ENCODE measurements around the gene RNF11.

RNF11 gene

DNA sequence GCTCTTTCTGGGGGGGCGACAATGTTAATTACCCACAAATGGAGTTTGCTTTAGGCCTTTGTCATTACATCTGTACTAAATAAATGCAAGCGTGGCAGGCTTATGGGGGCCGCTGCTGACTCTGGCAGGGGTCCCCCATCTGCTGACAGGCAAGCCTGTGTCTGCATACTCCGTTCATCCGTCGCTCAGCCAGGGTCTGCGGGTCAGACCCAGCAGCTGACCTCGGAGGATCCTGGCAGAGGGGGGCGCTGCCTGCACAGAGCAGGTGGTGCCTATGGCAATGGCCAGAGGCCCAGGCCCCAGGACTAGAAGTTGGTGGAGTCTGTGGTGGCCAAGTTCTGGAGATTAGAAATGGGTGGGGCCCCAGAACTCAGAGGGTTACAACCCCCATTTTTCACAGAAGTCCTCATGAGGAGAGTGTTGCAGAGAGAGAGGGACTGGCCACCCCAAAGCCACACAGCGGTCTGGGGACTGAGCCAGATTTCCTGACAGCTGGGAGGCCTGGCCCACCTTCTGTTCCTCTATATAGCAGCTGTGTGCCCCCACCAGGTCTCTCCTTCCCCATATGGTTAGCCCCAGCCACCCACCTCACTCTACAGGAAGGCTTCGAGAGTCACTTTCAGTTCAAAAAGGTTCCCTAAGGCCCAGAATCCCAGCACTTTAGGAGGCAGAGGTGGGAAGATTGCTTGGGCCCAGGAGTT lies 63.3 kb downstream of the RNF11 start:
- no peak for DNase-seq

DNA sequence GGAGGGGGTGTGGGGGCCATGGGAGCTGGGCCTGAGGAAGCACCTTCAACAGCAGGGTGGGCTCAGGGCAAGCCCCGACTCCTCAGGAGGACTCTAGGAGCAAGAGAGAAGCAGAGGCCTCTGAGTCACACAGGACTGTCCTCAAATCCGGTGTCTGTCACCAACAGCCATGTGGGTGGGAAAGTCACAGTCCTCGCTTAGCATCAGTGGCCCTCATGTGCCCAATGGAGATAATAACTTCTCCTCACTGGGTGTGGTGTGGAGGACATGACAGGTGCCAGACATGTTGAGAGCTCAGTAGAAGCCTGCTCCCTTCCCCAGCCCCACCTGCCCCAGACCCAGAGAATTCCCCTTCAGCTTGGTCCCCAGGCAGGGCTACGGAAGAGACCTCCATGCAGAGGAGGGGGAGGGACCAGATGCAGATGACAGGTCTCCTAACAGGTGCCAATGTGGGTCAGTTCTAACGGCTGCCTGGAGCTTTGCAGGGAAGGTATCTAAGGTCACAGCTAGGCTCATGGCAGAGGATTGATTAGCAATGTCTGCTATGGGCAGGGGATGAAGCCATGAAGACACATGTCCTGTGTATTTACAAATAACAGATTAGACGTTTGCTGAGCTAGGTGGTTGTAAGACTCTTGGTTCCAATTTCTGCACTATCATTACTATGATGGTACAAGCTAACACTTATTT lies 64.1 kb downstream of the RNF11 start:
- no peak for DNase-seq

DNA sequence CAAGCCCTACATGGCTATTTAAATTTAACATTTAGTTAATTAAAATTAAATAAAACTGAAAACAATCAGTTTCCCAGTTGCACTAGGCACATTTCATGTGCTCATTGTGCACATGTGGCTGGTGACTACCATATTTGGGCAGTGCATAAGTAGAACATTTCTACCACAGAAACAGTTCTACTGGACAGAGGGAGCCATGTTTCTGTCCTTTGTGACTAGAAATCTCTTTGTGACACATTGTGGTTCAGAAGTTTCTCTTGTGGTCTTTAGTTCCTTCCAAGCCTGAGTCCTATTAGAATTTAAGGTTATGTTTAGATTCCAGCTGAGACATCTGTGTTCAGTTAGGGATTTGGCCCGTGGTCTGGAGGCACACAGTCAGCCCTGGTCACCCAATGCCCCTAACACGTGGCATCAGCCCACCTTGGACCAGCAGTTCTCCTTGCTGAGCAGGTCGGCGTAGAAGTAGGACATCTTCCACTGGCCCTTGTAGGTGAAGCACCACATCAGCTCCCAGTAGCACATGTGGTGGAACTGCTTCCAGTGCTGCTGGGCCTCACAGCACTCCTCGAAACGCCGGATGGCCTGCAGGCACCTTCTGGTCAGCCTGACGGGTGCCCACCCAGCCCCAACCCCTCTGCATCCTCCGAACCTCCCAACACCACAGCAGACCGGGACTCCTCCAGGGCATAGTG lies 65.2 kb downstream of the RNF11 start:
- DNase-seq, result no peak

DNA sequence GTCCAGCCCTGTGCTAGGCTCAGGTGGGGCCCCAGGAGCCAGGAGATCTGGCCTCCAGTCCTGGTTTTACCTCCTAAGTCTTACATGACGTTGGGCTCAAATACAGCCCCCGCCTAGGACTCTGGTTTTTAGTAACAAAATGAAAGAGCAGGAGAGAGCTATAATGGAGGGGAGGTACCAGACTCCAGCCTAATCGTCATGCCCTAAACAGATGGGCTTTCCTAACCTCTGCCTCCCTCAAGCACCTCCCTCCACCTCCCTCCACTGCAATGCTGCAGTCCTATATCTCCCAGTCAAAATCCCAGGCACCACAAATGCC lies 65.7 kb downstream of the RNF11 start:
- DNase-seq, result no peak

DNA sequence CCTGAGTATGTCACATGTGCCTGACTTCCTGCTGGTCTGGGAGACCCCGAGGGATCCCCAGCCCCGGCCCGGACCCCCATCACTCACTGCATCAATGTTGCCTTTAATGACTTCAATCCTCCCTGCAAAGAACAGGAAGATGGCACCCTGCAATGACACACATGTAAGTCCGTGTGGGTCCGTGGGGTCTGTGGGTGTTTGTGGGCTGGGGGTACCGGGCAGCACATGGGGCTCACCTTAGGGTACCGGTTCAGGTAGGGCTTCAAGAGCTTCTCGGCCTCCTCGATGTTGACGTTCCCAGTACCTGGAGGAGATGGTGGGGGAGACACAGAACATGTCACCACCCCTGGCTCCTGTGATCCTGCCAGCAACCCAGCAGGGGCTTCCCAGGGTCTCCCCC lies 66.2 kb downstream of the RNF11 start:
- no peak for DNase-seq

DNA sequence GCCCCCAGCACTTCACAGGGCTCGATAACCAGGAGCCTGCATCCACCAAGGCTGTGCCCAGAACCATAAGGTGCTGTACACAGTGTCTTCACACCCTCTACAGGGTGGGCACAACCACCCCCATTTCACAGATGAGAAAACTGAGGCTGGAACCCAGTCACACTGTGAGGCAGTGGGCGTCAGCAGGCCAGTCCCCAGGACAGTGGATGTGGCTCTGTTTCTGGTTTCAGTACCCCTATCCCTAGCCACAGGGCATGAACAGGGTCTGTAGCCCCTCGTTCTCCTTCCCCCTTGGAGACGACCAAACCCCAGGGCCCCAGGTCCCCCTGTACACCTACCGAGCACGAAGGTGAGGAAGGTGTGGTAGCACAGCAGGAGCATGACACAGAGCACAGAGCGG lies 66.7 kb downstream of the RNF11 start:
- DNase-seq, result no peak

DNA sequence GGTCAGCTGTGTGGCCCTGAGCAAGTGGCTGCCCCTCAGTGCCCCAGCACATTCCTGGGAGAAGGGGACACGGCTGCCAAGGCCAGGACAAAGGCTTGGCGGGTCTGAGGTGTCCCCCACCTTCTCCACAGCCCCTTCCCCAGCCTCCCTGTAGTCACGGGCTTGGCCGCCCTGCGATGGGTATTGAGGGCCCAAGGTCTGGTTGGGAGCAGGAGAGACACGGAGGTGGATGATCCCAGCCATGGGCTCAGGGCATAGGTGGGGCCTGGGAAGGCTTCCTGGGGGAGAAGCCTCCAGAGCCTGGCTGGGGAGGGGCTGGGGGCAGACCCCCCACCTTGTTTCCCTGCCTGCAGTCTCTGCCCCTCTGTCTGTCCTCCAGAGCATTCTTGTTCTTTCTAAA lies 67.2 kb downstream of the RNF11 start:
- DNase-seq, result no peak

DNA sequence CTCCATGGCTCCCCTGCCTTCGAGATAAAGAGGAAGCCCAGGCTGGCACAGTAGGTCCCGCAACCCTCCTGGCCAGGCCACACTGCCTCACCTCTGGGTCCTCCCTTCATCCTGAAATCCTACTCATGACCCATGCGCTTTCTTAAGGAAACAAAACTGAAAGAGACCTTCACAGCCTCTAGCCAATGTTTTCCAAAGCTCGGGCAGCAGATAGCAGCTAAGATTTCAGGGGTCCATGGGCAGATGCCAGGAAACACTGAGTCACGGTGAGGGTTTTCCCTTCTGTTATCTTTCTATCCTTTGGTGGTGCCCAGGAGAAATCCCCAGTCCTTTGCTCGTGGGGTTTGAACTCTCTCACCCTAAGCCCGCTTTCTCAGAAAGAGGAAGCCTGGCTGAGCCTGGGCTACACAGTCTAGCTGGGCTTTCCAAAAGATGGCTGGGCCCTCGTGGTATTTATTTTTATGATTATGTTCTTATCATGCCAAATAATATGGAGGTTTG lies 67.7 kb downstream of the RNF11 start:
- DNase-seq, result no peak

DNA sequence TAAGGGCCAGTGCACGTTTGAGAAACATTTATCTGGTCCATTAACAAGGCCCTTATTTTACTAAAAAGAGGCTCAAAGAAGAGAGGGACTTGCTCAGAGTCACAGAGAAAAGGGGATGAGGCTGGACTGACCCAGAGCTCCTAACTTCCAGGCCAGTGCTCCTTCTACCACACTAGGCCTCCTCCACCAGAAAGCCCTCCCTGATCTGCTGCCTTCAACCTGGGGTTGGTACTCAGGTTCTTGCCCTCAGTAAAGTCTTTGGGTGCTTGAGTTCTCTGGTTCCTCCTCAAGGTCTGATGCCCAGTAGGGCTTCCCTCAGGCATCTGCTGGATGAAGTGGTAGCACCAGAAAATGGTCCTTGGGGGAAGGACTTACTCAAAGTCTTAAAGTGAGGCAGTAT lies 68.3 kb downstream of the RNF11 start:
- DNase-seq, result no peak

DNA sequence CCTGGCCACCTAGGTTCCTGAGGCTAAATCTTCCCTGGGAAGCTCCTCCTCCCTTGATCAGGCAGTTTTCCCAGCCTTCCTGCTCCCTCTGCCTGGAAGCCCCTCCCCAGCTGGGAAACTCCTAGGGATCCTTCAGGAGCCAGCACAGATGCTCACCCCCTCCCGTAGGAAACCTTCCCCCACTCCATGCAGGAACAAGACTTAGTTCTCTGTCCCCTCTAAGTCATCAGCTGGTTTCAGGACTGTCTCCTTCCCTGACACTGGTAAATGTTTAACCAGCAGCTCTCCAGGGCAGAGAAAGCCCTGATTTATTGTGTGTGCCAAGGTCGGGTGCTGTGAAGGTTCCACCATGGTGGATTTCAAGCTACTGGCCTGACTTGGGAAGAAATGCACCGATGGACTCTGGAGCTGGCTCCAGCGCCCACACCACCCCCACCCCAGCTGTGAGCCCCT lies 69.3 kb downstream of the RNF11 start:
- no peak for DNase-seq

DNA sequence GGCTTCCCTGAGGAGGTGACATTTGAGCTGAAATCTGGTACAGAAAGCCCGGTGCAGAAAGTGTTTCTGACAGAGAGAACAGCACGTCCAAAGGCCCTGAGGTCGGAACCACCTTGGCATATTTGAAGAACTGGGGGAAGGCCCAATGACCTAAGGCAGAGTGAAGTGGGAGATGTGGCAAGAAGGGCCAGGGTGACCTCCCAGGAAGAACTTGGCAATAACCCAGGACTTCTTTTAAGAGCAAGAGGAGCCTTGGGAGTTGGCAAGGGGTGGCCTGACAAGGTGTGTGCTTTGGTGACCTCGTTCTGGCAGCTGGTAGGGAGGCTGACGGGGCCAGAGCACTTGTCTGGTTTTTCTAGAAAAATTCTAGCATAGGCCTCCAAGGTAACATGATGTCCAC lies 70.9 kb downstream of the RNF11 start:
- no peak for DNase-seq

DNA sequence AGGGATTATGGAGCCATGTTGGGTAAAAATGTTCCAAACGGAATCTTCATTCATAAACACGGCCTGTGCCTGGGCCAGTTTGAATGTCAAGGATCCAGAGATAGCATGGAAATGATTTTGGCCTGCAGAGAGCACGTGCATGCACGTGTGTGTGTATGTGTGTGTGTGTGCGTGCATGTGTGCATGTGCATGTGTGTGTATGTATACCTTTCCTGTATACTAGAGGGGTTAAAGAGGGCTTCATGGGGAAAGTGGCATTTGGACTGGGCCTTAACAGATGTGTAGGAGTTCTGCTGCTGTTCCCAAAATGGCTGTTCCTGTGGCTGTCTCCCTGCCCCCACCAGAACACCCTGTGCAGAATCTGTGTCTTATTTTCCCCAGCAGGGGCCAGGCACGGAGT lies 72.6 kb downstream of the RNF11 start:
- DNase-seq, result no peak

DNA sequence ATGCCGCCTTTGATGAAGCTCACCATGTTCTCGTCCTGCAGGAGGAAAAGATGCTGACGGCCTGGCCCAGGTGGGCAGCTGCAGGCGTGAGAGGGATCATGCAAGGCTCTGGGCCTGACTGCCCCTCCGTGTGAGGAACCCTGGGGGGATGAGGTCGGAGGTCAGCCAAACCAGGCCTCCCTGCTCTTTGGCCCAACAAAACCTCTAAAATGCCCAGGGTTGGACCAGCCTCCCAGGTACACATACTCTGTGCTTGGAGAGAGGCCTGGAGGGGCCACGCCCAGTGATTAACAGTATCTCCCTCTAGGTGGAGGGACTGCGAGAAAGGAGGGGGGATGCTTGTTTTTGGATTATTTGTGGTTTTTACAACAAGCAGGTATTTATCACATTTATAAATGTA lies 73.2 kb downstream of the RNF11 start:
- DNase-seq, result no peak

DNA sequence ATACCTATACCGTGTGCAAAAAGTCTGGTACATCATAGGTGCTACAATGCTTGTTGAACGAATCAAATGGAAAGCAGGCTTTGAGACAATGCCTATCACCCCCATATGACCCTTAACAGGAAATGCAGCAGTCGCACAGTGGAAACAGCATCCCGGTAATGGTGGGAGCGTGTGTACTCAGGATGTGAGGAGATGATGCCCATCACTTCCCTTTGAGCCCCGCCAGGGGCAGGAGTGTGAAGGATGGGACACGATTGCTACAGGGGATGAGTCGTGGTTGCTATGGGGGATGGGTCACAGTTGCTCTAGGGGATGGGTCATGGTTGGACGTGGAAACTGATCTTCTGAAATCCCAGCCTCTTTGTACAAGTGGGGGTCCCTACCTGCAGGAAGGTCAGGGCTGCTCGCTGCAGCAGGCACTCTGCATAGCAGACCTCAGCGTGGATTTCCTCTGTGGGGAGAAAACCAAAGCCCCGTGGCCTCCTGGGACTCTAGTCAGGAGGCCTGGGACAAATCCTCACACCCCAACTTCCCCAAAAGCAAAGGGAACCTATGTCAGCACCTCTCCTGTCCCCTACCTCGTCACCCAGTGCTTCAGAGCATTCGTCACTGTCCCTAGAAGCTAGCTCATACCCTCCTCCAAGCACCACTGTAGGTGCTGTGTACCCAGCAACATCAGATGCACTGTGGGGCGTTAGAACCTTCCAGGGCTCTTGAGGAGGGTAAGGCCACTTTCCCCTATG lies 75.0 kb downstream of the RNF11 start:
- DNase-seq, result no peak

DNA sequence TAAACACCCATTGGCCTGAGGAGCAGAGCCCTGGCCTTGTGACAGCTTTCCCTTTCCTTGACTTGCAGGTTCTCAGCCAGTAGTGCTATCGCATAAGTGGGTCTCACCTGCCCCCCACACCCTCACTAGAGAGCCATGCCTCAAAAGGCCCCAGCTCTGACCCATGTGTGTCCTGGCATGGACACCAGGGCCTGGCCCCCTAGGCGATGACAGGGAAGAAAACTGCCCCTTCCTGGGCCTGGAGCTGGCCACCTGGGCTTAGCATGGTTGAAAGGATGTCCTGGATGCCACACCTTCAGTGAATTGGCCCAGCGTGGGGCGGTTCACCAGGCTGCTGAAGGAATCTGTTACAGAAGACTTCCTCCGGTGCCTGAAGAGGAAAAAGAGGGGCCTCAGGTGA lies 75.8 kb downstream of the RNF11 start:
- DNase-seq, result no peak

DNA sequence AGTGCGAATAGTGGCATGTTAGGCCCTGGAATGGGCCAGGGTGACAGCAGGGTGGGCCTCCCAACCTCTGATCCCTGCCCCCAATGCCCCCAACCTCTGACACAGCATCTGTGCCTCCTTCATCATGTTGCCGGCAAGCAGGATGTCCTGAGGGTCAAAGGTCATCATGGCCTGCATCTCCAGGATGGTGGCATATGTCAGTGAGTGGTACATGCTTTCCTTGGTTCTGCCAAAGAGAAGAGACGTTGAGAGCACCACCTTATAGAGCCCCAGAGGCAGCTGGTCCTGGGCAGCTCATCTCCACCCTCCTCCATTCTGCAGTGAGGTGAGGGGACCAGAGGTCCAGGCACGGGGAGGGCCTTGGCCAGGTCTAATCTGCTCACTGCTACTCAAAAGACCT lies 76.6 kb downstream of the RNF11 start:
- no peak for DNase-seq

DNA sequence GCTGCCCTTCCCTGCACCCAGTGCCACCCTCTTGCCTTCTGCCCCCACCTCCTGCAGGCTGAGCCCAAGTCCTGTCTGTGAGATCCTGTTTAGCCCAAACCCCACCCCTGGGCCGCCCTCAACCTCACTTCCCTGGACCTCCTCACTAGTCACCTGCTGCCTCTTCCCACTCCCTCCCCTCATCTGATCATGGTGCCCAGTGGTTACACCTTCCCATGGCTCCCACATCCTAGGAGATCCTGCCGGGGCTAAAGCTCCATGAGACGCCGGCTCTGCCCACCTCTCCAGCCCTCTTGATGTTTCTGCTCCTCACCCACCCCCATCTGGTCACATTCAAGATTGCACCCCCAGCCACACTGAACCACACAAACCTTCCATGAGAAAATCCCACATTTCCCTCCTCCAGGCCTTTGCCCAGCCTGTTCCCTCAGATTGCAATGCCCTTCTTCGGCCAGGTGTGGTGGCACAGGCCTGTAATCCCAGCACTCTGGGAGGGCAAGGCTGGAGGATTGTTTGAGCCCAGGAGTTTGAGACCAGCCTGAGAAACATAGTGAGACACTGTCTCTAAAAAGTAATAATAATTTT lies 77.3 kb downstream of the RNF11 start:
- DNase-seq, result no peak

DNA sequence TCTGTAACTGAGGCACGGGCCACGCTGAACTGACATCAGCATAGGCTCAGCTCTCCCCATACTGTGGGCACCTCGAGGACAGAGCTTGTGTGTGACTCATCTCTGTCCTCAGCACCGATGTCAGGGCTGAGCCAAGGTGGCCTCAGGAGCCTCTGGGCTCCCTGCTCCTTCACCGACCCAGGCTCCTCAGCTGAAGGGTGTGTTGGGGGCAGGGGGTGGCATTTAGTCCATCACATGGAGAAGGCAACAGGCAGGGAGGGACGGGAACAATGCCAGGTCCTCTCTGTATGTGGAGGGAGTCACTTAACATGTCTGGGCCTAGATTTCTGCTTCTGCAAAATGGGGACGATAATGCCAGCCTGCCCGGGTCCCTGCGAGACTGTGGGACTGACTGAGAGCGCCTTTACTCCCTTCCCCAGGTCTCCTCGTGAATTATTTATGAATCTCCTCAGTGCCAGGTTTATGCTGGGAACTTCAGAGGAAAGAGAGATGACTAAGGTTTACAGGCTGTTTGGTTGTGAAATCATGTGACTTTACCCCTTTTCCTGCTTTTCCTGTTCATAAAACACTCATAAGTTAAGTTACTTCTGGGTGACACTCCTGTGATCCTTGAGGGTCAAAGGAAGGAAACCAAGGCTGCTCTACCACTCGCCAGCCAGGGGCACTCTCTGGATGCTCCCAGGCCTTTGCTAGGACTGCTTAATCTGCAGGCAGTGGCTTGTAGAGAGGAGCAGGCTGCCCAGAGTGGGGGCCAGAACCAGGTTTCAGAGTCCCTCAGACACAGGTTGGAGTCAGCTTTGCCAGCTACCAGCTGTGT lies 78.1 kb downstream of the RNF11 start:
- DNase-seq, result no peak

DNA sequence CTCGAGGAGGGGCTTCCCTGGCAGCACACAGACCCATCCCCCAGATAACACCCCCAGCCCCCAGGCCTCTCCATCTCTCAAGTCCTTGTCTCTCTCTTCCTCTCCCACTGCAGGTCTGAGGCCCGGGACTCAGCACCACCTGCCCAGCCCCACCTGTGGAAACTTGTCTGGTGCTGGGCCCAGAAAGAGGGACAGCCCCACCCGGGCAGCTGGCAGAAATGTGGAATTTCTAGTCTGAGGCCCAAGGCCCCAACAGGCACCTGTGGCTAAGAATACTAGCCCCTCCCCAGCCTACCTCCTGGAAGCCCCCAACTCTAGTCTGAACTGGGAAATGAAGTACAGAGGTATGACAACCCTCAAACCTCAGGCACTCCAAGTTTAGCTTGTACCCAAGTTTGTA lies 78.9 kb downstream of the RNF11 start:
- no peak for DNase-seq

DNA sequence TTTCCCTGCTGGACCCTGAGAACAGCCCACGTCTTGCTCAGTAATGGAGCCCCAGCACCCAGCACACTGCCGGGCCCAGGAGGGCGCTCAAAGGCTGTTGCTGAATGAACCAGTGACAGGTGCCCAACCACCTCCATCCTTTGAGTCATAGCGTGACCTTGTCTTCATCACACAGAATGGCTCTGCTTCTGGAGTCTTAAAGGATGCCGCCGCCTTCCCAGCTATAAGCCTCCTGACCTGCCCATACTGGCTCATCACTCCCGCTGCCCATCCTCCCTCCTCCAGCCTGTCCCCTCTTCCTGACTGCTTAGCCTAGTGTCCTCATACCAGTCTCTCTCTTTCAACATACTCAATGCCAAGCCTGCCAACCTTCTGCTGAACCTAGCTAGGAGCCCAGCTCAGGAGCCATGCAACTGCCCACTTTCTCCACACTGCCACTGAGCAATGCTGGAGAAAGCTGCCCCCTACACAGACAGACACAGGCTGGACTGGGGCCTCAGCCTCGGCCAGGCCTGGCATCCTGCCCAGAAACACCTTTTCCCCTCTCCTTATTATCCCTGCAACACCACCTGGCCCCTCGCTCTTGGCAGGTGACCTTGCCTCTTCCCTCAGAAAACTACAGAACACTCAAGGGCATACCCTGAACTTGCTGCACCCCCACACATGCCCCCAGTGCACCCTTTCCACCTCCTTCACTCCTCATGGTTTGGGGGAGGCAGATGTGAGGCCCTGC lies 80.2 kb downstream of the RNF11 start:
- DNase-seq, result no peak

DNA sequence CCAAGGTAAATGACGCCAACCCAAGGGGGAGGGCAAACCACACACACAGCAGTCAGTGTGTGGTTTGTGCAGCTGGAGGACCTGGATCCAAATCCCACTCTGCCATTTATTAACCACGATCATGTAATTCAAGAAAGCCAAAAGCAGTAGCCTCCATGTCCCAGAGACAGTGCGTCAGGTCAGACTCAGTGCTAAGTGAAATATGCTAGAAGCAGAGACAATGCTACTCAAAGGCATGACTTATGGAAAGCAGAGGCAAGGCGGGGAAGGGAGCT lies 80.7 kb downstream of the RNF11 start:
- no peak for DNase-seq

DNA sequence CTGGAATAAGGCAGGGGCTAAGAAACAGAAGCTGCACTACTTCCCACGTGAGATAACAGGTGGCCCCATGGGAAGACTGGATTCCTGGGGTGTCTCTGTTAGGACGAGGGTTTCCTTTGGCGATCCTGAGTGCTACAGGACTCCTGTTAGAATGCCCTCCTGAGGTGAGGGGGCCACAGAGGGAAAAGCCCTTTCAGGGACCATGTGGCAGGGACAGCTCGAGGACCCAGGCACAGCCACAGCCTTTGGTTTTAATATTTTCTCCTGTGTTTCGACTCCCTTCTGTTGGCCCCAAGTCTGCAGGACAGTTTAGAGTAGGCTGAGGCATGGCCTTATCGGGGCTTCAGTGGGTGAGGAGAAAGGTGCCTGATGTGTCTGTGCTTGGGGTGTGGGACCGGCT lies 81.7 kb downstream of the RNF11 start:
- no peak for DNase-seq

All from NCI-H2171 (cell line).